ENCODE measurements around the gene SERF1A.
"Not testable (repeated sequence)": the region's sequence is repeated elsewhere in the genome, so short reads cannot be mapped to it uniquely, and the experiment has no call there.

DNA sequence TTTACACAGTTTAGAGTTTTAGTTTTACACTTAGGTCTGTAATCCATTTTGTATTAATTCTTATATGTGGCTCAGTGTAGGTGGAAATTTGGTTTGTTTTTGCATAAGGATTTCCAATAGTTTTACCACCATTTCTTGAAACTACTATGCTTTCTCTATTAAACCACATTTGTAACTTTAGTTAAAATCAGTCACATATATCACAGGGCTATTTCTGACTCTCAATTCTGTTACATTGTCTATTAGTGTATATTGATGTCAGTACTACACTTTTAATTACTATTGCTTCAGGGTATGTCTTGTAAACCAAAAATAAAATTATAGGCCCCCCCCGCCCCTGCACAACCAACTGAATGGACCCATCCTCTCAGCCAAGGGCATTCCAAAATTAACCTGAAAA lies 32.1 kb downstream of the SERF1A start:
- TF ChIP-seq, protein P1, sequence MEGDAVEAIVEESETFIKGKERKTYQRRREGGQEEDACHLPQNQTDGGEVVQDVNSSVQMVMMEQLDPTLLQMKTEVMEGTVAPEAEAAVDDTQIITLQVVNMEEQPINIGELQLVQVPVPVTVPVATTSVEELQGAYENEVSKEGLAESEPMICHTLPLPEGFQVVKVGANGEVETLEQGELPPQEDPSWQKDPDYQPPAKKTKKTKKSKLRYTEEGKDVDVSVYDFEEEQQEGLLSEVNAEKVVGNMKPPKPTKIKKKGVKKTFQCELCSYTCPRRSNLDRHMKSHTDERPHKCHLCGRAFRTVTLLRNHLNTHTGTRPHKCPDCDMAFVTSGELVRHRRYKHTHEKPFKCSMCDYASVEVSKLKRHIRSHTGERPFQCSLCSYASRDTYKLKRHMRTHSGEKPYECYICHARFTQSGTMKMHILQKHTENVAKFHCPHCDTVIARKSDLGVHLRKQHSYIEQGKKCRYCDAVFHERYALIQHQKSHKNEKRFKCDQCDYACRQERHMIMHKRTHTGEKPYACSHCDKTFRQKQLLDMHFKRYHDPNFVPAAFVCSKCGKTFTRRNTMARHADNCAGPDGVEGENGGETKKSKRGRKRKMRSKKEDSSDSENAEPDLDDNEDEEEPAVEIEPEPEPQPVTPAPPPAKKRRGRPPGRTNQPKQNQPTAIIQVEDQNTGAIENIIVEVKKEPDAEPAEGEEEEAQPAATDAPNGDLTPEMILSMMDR (IDR thresholded peaks at IDR 0.05; ENCODE audit: control extremely low read depth in 1 of 3, insufficient read depth in 1 of 3, low read depth in 1 of 3, low read length in 3 of 3): not testable (repeated sequence)
- TF ChIP-seq POLR2AphosphoS5 (IDR thresholded peaks at IDR 0.05; ENCODE audit: low read depth, low read length); ZNF274 (IDR thresholded peaks at IDR 0.05; ENCODE audit: borderline replicate concordance, extremely low read depth, low read length); POLR2A (IDR thresholded peaks at IDR 0.05; ENCODE audit: control extremely low read depth in 1 of 2, low read depth in 2 of 2, low read length in 2 of 2); GABPA (IDR thresholded peaks at IDR 0.05; ENCODE audit: borderline replicate concordance, insufficient read depth, low read length); CHD2 (IDR thresholded peaks at IDR 0.05; ENCODE audit: low read length); CBX5 (IDR thresholded peaks at IDR 0.05; ENCODE audit: low read depth, low read length); EZH2 (IDR thresholded peaks at IDR 0.05; ENCODE audit: low read depth, low read length, severe bottlenecking); JUND (IDR thresholded peaks at IDR 0.05; ENCODE audit: low read length); EP300 (IDR thresholded peaks at IDR 0.05; ENCODE audit: borderline replicate concordance in 1 of 2, low read depth in 2 of 2, low read length in 2 of 2); RXRA (IDR thresholded peaks at IDR 0.05; ENCODE audit: insufficient read depth, low read depth, low read length): not testable (repeated sequence)

Measured in H1 (cell line).